Spleen (tissue), 11 donors: ENCODE results near the gene BNC2. TPM values are rescaled to one million over a fixed set of nuclear protein-coding genes. Genes with fewer than 3 reads are reported as not detected.

ENCODE experiments used
- DNase-seq: peaks from one replicate; pipeline ENCODE4 v3.0.0-alpha.2; 2020
- H3K27ac ChIP-seq, 8 donors: fragments of 200-600 bp; sonication (generic) in 7 of 8; 1 replicate in 4 of 8; 2 replicates in 4 of 8; pipeline versions ENCODE4 v1.5.0 to v1.8.0; 2016 to 2021; ENCODE audit warnings: inconsistent platforms in 4 of 8, mild to moderate bottlenecking in 4 of 8, moderate library complexity in 1 of 8
- H3K27me3 ChIP-seq, 7 donors: fragments of 200-600 bp; sonication (generic) in 6 of 7; replicated peaks in 1 of 7; 1 replicate in 4 of 7; 2 replicates in 3 of 7; pipeline versions ENCODE4 v1.5.0 to v1.8.0; 2016 to 2021; ENCODE audit warnings: inconsistent platforms in 3 of 7, mild to moderate bottlenecking in 1 of 7
- H3K36me3 ChIP-seq, 6 donors: fragments of 200-600 bp; sonication (generic) in 5 of 6; 1 replicate in 4 of 6; 2 replicates in 2 of 6; pipeline versions ENCODE4 v1.5.0 to v1.8.0; 2016 to 2021; ENCODE audit warnings: inconsistent platforms in 2 of 6
- H3K4me1 ChIP-seq, 6 donors: fragments of 200-600 bp; sonication (generic) in 5 of 6; 1 replicate in 3 of 6; 2 replicates in 3 of 6; pipeline versions ENCODE4 v1.5.0 to v1.8.0; 2016 to 2021; ENCODE audit warnings: inconsistent platforms in 3 of 6
- H3K4me3 ChIP-seq, 8 donors: fragments of 200-600 bp; sonication (generic) in 7 of 8; 1 replicate in 4 of 8; 2 replicates in 4 of 8; pipeline versions ENCODE4 v1.5.0 to v1.8.0; 2016 to 2021; ENCODE audit warnings: inconsistent platforms in 4 of 8, mild to moderate bottlenecking in 4 of 8, moderate library complexity in 2 of 8
- H3K9me3 ChIP-seq, 8 donors: fragments of 200-600 bp; sonication (generic) in 7 of 8; 1 replicate in 4 of 8; 2 replicates in 4 of 8; pipeline versions ENCODE4 v1.5.0 to v1.8.0; 2016 to 2021; ENCODE audit warnings: inconsistent platforms in 4 of 8
- CTCF ChIP-seq, 11 experiments: fragments of 200-600 bp in 7 of 11; fragments of 450-650 bp in 4 of 11; sonication (generic) in 4 of 11; IDR thresholded peaks in 8 of 11; conservative IDR thresholded peaks in 3 of 11; 1 replicate in 7 of 11; 2 replicates in 4 of 11; pipeline versions ENCODE4 v1.4.0 to v1.8.0; 2016 to 2021; ENCODE audit warnings: antibody characterized with exemption in 11 of 11, inconsistent platforms in 4 of 11, mild to moderate bottlenecking in 1 of 11
- POLR2A ChIP-seq, 3 donors: fragments of 450-650 bp; IDR thresholded peaks; one replicate each; pipeline ENCODE4 v1.5.1; 2017; ENCODE audit warnings: antibody characterized with exemption in 3 of 3, mild to moderate bottlenecking in 1 of 3
- POLR2AphosphoS5 ChIP-seq, 3 donors: sonication (generic); formaldehyde crosslinking; IDR thresholded peaks; one replicate each; pipeline ENCODE4 v1.5.1; 2017; ENCODE audit warnings: antibody characterized with exemption in 3 of 3
- WGBS, 5 donors: extraction: QIAGEN DNeasy Blood & Tissue Kit in 3 of 5; methylation state at CpG; one replicate each; pipeline versions ENCODE4 v1.1.5 to v1.1.7; 2013 to 2018; 5-methylcytosine and 5-hydroxymethylcytosine counted together
- intact Hi-C: fragments of 100-400 bp; cut with DNase I; formaldehyde crosslinking; loops from one replicate; pipeline ENCODE4 v1.15.0; 2023; ENCODE audit warnings: low total_unique reads
- polyA plus RNA-seq, 3 donors: library from polyadenylated mRNA; stranded (reverse); fragments of 200-250 nt; gene quantifications; one replicate each; pipeline ENCODE4 v1.2.1, GENCODE V29; 2013
- total RNA-seq, 7 donors: library from RNA; depleted of rRNA in 3 of 7; stranded (reverse); fragments of >200 nt in 3 of 7; fragmentation: NEBNext Ultra II Directional in 4 of 7; extraction: Animal tissue kit (Norgen Biotek cat#: 25700) in 4 of 7; gene quantifications; one replicate each; pipeline versions ENCODE4 v1.1.0 to v1.2.1, GENCODE V29; 2016 to 2021
- donor health status: healthy with polysubstance abuse.
- donor health status: DM: no; HTN: no; CAD: no; lungs with moderate emphysema.
- donor health status: DM: no; HTN: no; CAD: no.
- donor health status: Bipolar disorder and iron deficiency.
- donor health status: healthy.
- donor health status: DM: no; HTN: no; CAD: no.
- donor health status: DM: yes; HTN: yes; CAD: no.

Gene BNC2
- total and polyA plus RNA-seq, 10 donors: 0.07 to 4.3 (median 1.3) TPM

GRCh38 chr9:16898464-16898863, 28.0 kb upstream of the BNC2 start:
- Histone ChIP-seq H3K36me3 (no peaks in the 10 kb centered on the region), H3K4me3 (no peak overlapping the region), H3K27me3 (no peaks in the 10 kb centered on the region), H3K27ac (no peak overlapping the region), H3K4me1 (no peaks in the 10 kb centered on the region), H3K9me3 (no peaks in the 10 kb centered on the region)
- no peak for DNase-seq
- TF ChIP-seq POLR2A (IDR thresholded peaks at IDR 0.05) (no peak), POLR2AphosphoS5 (IDR thresholded peaks at IDR 0.05) (no peak), CTCF (IDR thresholded peaks at IDR 0.05 in 8 of 11, conservative IDR thresholded peaks at IDR 0.05 in 3 of 11) (no peak)
- WGBS, 5 donors: 64 to 72% (median 66%) methylated on average over 2 of the region's 2 CpGs
- intact Hi-C loops: no loop called here

GRCh38 chr9:16888594-16888993, 18.1 kb upstream of the BNC2 start:
- Histone ChIP-seq H3K27ac (no peak overlapping the region), H3K9me3 (no peaks in the 10 kb centered on the region), H3K27me3 (no peaks in the 10 kb centered on the region), H3K36me3 (no peaks in the 10 kb centered on the region), H3K4me3 (no peak overlapping the region), H3K4me1 (peaks cover 0 to 15% (median 10%) of the 10 kb centered on the region in 6 donors)
- intact Hi-C loops: no loop called here
- DNase-seq: no peak
- WGBS, 5 donors: 93 to 95% (median 94%) methylated on average over 3 of the region's 3 CpGs
- TF ChIP-seq POLR2AphosphoS5 (IDR thresholded peaks at IDR 0.05): no peak

- Histone ChIP-seq H3K4me1 (peaks cover 0 to 15% (median 10%) of the 10 kb centered on the region in 6 donors), H3K27me3 (no peaks in the 10 kb centered on the region), H3K27ac (no peak overlapping the region), H3K36me3 (no peaks in the 10 kb centered on the region), H3K9me3 (peaks cover 0 to 6% (median 0%) of the 10 kb centered on the region in 8 donors), H3K4me3 (no peak overlapping the region)
- TF ChIP-seq CTCF (IDR thresholded peaks at IDR 0.05 in 8 of 11, conservative IDR thresholded peaks at IDR 0.05 in 3 of 11) (no peak), POLR2A (IDR thresholded peaks at IDR 0.05) (no peak), POLR2AphosphoS5 (IDR thresholded peaks at IDR 0.05) (no peak)
- no peak for DNase-seq
- intact Hi-C loops: no loop called here
- 77 to 91% (median 82%) methylated on average over 4 of the region's 4 CpGs for WGBS, 5 donors
Observed at GRCh38 chr9:16885931-16886330, 15.5 kb upstream of the BNC2 start.

- Histone ChIP-seq H3K4me1 (peaks cover 0 to 15% (median 10%) of the 10 kb centered on the region in 6 donors), H3K36me3 (no peaks in the 10 kb centered on the region), H3K27me3 (no peaks in the 10 kb centered on the region), H3K4me3 (no peak overlapping the region), H3K27ac (peak overlapping the region in 4 of 8 donors; percentile 19 to 40 (median 34)), H3K9me3 (peaks cover 0 to 6% (median 0%) of the 10 kb centered on the region in 8 donors)
- DNase-seq: no peak
- WGBS, 5 donors: 5 to 27% (median 10%) methylated on average over 5 of the region's 5 CpGs
- TF ChIP-seq POLR2A (IDR thresholded peaks at IDR 0.05): no peak
- TF ChIP-seq CTCF (IDR thresholded peaks at IDR 0.05 in 8 of 11, conservative IDR thresholded peaks at IDR 0.05 in 3 of 11): no peak
- TF ChIP-seq POLR2AphosphoS5 (IDR thresholded peaks at IDR 0.05): peak in 1 of 3 donors; percentile 43
- intact Hi-C loops: no loop called here
Observed at GRCh38 chr9:16884952-16885513, 14.6 kb upstream of the BNC2 start.
